Measurements from ENCODE around the gene CAMK1G.

DNA sequence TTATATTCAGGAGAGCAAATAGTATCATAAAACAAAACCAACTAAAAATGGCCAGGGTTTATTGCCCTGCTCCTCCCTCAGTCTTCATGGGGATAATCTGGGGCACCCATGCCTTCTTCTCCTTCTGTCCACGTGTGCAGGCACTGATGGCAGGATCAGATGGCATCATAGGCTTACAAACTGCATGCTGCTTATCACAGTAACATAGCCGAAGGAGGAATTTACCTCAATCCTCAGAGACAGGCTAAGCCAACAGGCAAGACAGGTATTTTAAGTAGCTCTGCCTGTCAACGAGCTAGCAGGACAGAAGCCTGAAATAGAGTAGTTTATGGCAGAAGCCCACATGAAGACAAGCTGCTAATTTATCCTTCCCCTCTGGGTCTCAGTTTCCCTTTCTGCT, 59.3 kb downstream of the CAMK1G start:
- TF ChIP-seq CTCF (IDR thresholded peaks at IDR 0.05) (no peak), EP300 (IDR thresholded peaks at IDR 0.05; ENCODE audit: borderline replicate concordance in 1 of 2, low read depth in 1 of 2, low read length in 1 of 2) (no peak), POLR2AphosphoS5 (IDR thresholded peaks at IDR 0.05; ENCODE audit: low read depth, low read length) (no peak), YY1 (IDR thresholded peaks at IDR 0.05; ENCODE audit: low read depth) (no peak), MAX (IDR thresholded peaks at IDR 0.05; ENCODE audit: low read depth) (no peak), RXRA (IDR thresholded peaks at IDR 0.05; ENCODE audit: borderline replicate concordance, low read depth) (no peak), RCOR1 (IDR thresholded peaks at IDR 0.05; ENCODE audit: low read length) (no peak), GABPA (IDR thresholded peaks at IDR 0.05; ENCODE audit: low read depth) (no peak), JUND (IDR thresholded peaks at IDR 0.05) (no peak), SMC3 (IDR thresholded peaks at IDR 0.05; ENCODE audit: low read depth, low read length) (no peak)

All from SK-N-SH (cell line).